Glutamatergic neuron (in vitro differentiated cells): ENCODE measurements around the gene DSP. TPM values are rescaled to one million over a fixed set of nuclear protein-coding genes. Genes with fewer than 3 reads are reported as not detected.

Source experiments
- DNase-seq: peaks from one replicate; pipeline ENCODE4 v3.0.0; 2022
- H3K27ac Mint-ChIP-seq: one replicate; pipeline ENCODE4 v1.8.0; 2020; ENCODE audit warnings: mild to moderate bottlenecking, mixed read lengths, inconsistent platforms; ENCODE audit not compliant: unreplicated experiment
- H3K27me3 Mint-ChIP-seq: one replicate; pipeline ENCODE4 v1.8.0; 2020; ENCODE audit warnings: mild to moderate bottlenecking, moderate library complexity, mixed read lengths, inconsistent platforms; ENCODE audit not compliant: unreplicated experiment
- H3K36me3 Mint-ChIP-seq: one replicate; pipeline ENCODE4 v1.8.0; 2020; ENCODE audit warnings: mild to moderate bottlenecking, mixed read lengths, inconsistent platforms; ENCODE audit not compliant: unreplicated experiment
- H3K4me1 Mint-ChIP-seq: one replicate; pipeline ENCODE4 v1.8.0; 2020; ENCODE audit warnings: mild to moderate bottlenecking, low read depth, mixed read lengths, inconsistent platforms; ENCODE audit not compliant: unreplicated experiment
- H3K4me3 Mint-ChIP-seq: one replicate; pipeline ENCODE4 v1.8.0; 2020; ENCODE audit warnings: mild to moderate bottlenecking, mixed read lengths, inconsistent platforms; ENCODE audit not compliant: unreplicated experiment
- H3K9me3 Mint-ChIP-seq: one replicate; pipeline ENCODE4 v1.8.0; 2020; ENCODE audit warnings: mild to moderate bottlenecking, moderate library complexity, mixed read lengths, inconsistent platforms; ENCODE audit not compliant: unreplicated experiment
- CTCF ChIP-seq: fragments of 200-600 bp; sonication (generic); IDR thresholded peaks from one replicate; pipeline ENCODE4 v1.5.0; 2021; ENCODE audit not compliant: partially characterized antibody, unreplicated experiment
- total RNA-seq: library from RNA; stranded (reverse); fragmentation: NEBNext Ultra II Directional; extraction: Animal tissue kit (Norgen Biotek cat#: 25700); gene quantifications from one replicate; pipeline ENCODE4 v1.2.1, GENCODE V29; 2021; ENCODE audit not compliant: unreplicated experiment

Gene DSP
- total RNA-seq, 1 donor from 2014 or later: 8.9 TPM

- Mint-ChIP-seq H3K27me3 (no peaks in the 10 kb centered on the region), H3K9me3 (no peaks in the 10 kb centered on the region), H3K4me1 (no peaks in the 10 kb centered on the region), H3K36me3 (no peaks in the 10 kb centered on the region), H3K27ac (no peak overlapping the region), H3K4me3 (no peak overlapping the region)
- TF ChIP-seq CTCF: no peak
- DNase-seq: no peak
Observed at GRCh38 chr6:7532821-7533220, 8.7 kb upstream of the DSP start.

- TF ChIP-seq CTCF: no peak
Observed at GRCh38 chr6:7534192-7534591, 7.3 kb upstream of the DSP start.

GRCh38 chr6:7535498-7535897 is 6.0 kb upstream of the DSP start:
- no peaks in the 10 kb centered on the region for H3K36me3 Mint-ChIP-seq
- no peak for DNase-seq
- TF ChIP-seq CTCF: no peak
- H3K27me3 Mint-ChIP-seq: peaks cover 9% of the 10 kb centered on the region
- H3K4me1 Mint-ChIP-seq: peaks cover 1% of the 10 kb centered on the region
- H3K4me3 Mint-ChIP-seq: no peak overlapping the region
- H3K27ac Mint-ChIP-seq: no peak overlapping the region
- H3K9me3 Mint-ChIP-seq: no peaks in the 10 kb centered on the region

More at GRCh38 chr6:7534192-7534591, 7.3 kb upstream of the DSP start:
- H3K27me3 Mint-ChIP-seq: peaks cover 4% of the 10 kb centered on the region
- DNase-seq: no peak
- no peaks in the 10 kb centered on the region for H3K9me3 Mint-ChIP-seq
- no peak overlapping the region for H3K27ac Mint-ChIP-seq
- no peak overlapping the region for H3K4me3 Mint-ChIP-seq
- H3K4me1 Mint-ChIP-seq: peaks cover 1% of the 10 kb centered on the region
- H3K36me3 Mint-ChIP-seq: no peaks in the 10 kb centered on the region

- no peak for DNase-seq
- H3K27ac Mint-ChIP-seq: no peak overlapping the region
- no peaks in the 10 kb centered on the region for H3K9me3 Mint-ChIP-seq
- TF ChIP-seq CTCF: no peak
- H3K4me3 Mint-ChIP-seq: no peak overlapping the region
- H3K4me1 Mint-ChIP-seq: peaks cover 3% of the 10 kb centered on the region
- H3K27me3 Mint-ChIP-seq: peaks cover 13% of the 10 kb centered on the region
- no peaks in the 10 kb centered on the region for H3K36me3 Mint-ChIP-seq
Observed at GRCh38 chr6:7537565-7538174, 3.8 kb upstream of the DSP start.

- Mint-ChIP-seq H3K27ac (no peak overlapping the region), H3K4me3 (no peak overlapping the region), H3K4me1 (peaks cover 3% of the 10 kb centered on the region), H3K36me3 (no peaks in the 10 kb centered on the region), H3K27me3 (peaks cover 14% of the 10 kb centered on the region), H3K9me3 (peaks cover 1% of the 10 kb centered on the region)
- no peak for TF ChIP-seq CTCF
- no peak for DNase-seq
Observed at GRCh38 chr6:7538484-7538883, 3.0 kb upstream of the DSP start.
